Measurements from ENCODE around the gene NHERF2. TPM values are rescaled to one million over a fixed set of nuclear protein-coding genes. Genes with fewer than 3 reads are reported as not detected.

NHERF2 gene
- total and polyA plus RNA-seq, 9 of the 15 experiments (the other 6 are each of a cell fraction or from before 2014, with no cell fraction given) = 0.15 to 42.0 (median 12.5) TPM

- Histone ChIP-seq H3K79me2 (ENCODE audit: control insufficient read depth, insufficient read depth, low read length) (no peaks in the 10 kb centered on the region), H3K9ac (ENCODE audit: insufficient read depth in 1 of 2, low read depth in 2 of 2, low read length in 2 of 2) (peak overlapping the region in 1 of 2 experiments; percentile 45; a peak in 1 of 4 replicates), H3K27ac (ENCODE audit: extremely low read depth, low read depth, low read length) (no peak overlapping the region), H4K20me1 (replicated peaks; ENCODE audit: control insufficient read depth, insufficient read depth, low read length) (no peaks in the 10 kb centered on the region), H3K9me3 (replicated peaks; ENCODE audit: control insufficient read depth, insufficient read depth, low read depth, low read length) (no peaks in the 10 kb centered on the region), H2AFZ (ENCODE audit: low read depth, low read length) (no peak overlapping the region), H3K9me1 (ENCODE audit: control insufficient read depth, insufficient read depth, low read length) (no peaks in the 10 kb centered on the region), H3K27me3 (ENCODE audit: control insufficient read depth in 2 of 2, insufficient read depth in 2 of 2, low read length in 2 of 2) (no peaks in the 10 kb centered on the region), H3K4me1 (replicated peaks in 1 of 2; ENCODE audit: control insufficient read depth in 2 of 2, insufficient read depth in 2 of 2, low read length in 2 of 2) (peaks cover 0 to 32% of the 10 kb centered on the region in 2 experiments; a peak in 2 of 5 replicates), H3K4me3 (no peak overlapping the region), H3K4me2 (ENCODE audit: insufficient read depth, low read length) (no peak overlapping the region), H3K36me3 (ENCODE audit: control insufficient read depth, insufficient read depth, low read length) (peaks cover 34% of the 10 kb centered on the region; the same call in 2 of the 3 replicates)
- 91% methylated on average over 16 of the region's 18 CpGs for WGBS (ENCODE audit: insufficient coverage, low coverage, missing lambda C conversion rate)
- ChIA-PET POLR2A (no interaction called here), CTCF (ENCODE audit: low intra/inter-chr PET ratio) (no interaction called here)
- FAIRE-seq (no peak), ATAC-seq (no peak), DNase-seq (ENCODE audit: extremely low read depth in 1 of 4, low spot score in 3 of 4) (no peak)
- intact Hi-C loops (cut with micrococcal nuclease) = no loop called here
- in situ Hi-C loops (cut with MboI) = no loop called here
- no TSS peak for BruUV-seq (replicated peaks)
- TF ChIP-seq POLR2G (IDR thresholded peaks at IDR 0.05; ENCODE audit: low read depth, low read length) (0 out of 2 replicates have a peak, but pooled peaks have one; percentile 8), MAFG (tag; conservative IDR thresholded peaks at IDR 0.05) (no peak)
Measured at GRCh38 chr16:2061023-2061422, 34.3 kb downstream of the NHERF2 start.

GRCh38 chr16:2061526-2061925 is 34.8 kb downstream of the NHERF2 start:
- TF ChIP-seq MTF1 (CRISPR knock-in tag; IDR thresholded peaks at IDR 0.05; ENCODE audit: borderline replicate concordance) (no peak), MLX (CRISPR knock-in tag; conservative IDR thresholded peaks at IDR 0.05) (no peak), ZNF551 (CRISPR knock-in tag; IDR thresholded peaks at IDR 0.05) (no peak), ILF3 (IDR thresholded peaks at IDR 0.05; ENCODE audit: borderline replicate concordance) (no peak), HES1 (IDR thresholded peaks at IDR 0.05; ENCODE audit: low read depth) (no peak), ZNF316 (IDR thresholded peaks at IDR 0.05) (no peak), ZFP1 (CRISPR knock-in tag; IDR thresholded peaks at IDR 0.05) (no peak)
- Histone ChIP-seq H3K27ac (ENCODE audit: extremely low read depth, low read depth, low read length) (no peak overlapping the region), H2AFZ (ENCODE audit: low read depth, low read length) (no peak overlapping the region), H3K9me3 (replicated peaks; ENCODE audit: control insufficient read depth, insufficient read depth, low read depth, low read length) (no peaks in the 10 kb centered on the region), H3K4me3 (no peak overlapping the region), H3K4me1 (replicated peaks in 1 of 2; ENCODE audit: control insufficient read depth in 2 of 2, insufficient read depth in 2 of 2, low read length in 2 of 2) (peaks cover 0 to 27% of the 10 kb centered on the region in 2 experiments; a peak in 2 of 5 replicates), H3K4me2 (ENCODE audit: insufficient read depth, low read length) (no peak overlapping the region), H3K27me3 (ENCODE audit: control insufficient read depth in 2 of 2, insufficient read depth in 2 of 2, low read length in 2 of 2) (no peaks in the 10 kb centered on the region), H4K20me1 (replicated peaks; ENCODE audit: control insufficient read depth, insufficient read depth, low read length) (no peaks in the 10 kb centered on the region), H3K79me2 (ENCODE audit: control insufficient read depth, insufficient read depth, low read length) (no peaks in the 10 kb centered on the region), H3K36me3 (ENCODE audit: control insufficient read depth, insufficient read depth, low read length) (peaks cover 37% of the 10 kb centered on the region; the same call in 2 of the 3 replicates), H3K9ac (ENCODE audit: insufficient read depth in 1 of 2, low read depth in 2 of 2, low read length in 2 of 2) (peak overlapping the region in 1 of 2 experiments; percentile 45; a peak in 1 of 4 replicates), H3K9me1 (ENCODE audit: control insufficient read depth, insufficient read depth, low read length) (no peaks in the 10 kb centered on the region)
- no TSS peak for BruUV-seq (replicated peaks)
- ChIA-PET CTCF (ENCODE audit: low intra/inter-chr PET ratio) (no interaction called here), POLR2A (interaction anchor here (0.8 to 1.3 kb wide), 2 partner anchors 45 to 94 kb away, joined by 3 to 6 read pairs; partner anchors contain the start of gene TRAF7)
- in situ Hi-C loops (cut with MboI) = no loop called here
- intact Hi-C loops (cut with micrococcal nuclease) = no loop called here
- DNase-seq (ENCODE audit: extremely low read depth in 1 of 4, low spot score in 3 of 4) (no peak), FAIRE-seq (no peak), ATAC-seq (no peak)
- 83% methylated on average over 12 of the region's 13 CpGs for WGBS (ENCODE audit: insufficient coverage, low coverage, missing lambda C conversion rate)

All from K562 (cell line).